Fibroblast of pulmonary artery (primary cell): ENCODE results near the gene ETV1.

Source experiments
- DNase-seq: peaks from one replicate; pipeline ENCODE4 v3.0.0-alpha.2; 2010; ENCODE audit warnings: low read depth
- H3K4me3 ChIP-seq: replicated peaks from 2 replicates; pipeline ENCODE4 v1.5.1; 2011; ENCODE audit warnings: low read depth, mild to moderate bottlenecking, control low read depth, low read length, moderate library complexity
- CTCF ChIP-seq: IDR thresholded peaks from 2 replicates; pipeline ENCODE4 v1.5.1; 2011; ENCODE audit warnings: mild to moderate bottlenecking, control low read depth, low read length, inconsistent platforms; ENCODE audit errors: missing control alignments

The ETV1 gene

GRCh38 chr7:13874783-13875182 lies 114.7 kb downstream of the ETV1 start:
- H3K4me3 ChIP-seq = peak overlapping the region; percentile 35
- DNase-seq = peak; percentile 78
- no peak for TF ChIP-seq CTCF

DNA sequence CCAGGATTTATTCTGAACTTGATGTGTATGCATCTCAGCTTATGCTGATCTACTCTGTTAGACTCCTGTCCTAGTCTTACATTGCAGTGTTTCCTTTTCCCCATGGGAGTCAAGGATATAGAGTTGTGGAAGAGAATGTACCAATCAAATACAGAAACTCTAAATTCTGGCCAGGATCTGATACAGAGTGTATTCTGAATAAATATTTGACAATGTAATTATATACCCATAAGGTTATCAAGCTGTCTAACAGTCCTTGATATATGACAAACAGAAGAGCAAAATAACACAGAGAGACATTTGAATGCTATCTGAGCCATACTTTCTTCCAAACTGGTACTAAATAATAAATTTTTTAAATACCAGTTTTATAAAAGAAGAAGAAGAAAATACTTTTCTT lies 116.8 kb downstream of the ETV1 start:
- H3K4me3 ChIP-seq = no peak overlapping the region
- no peak for DNase-seq
- TF ChIP-seq CTCF = no peak

- no peak for DNase-seq
- H3K4me3 ChIP-seq = no peak overlapping the region
- TF ChIP-seq CTCF = no peak
Measured at GRCh38 chr7:13871008-13871407, 118.5 kb downstream of the ETV1 start.

- no peak for DNase-seq
- no peak for TF ChIP-seq CTCF
- H3K4me3 ChIP-seq = no peak overlapping the region
Measured at GRCh38 chr7:13860734-13861133, 128.7 kb downstream of the ETV1 start.

GRCh38 chr7:13856012-13856411 lies 133.5 kb downstream of the ETV1 start:
- H3K4me3 ChIP-seq = no peak overlapping the region
- no peak for DNase-seq
- TF ChIP-seq CTCF = no peak

- peak; percentile 39 for DNase-seq
- H3K4me3 ChIP-seq = no peak overlapping the region
- no peak for TF ChIP-seq CTCF
Measured at GRCh38 chr7:13852281-13852968, 137.0 kb downstream of the ETV1 start.

- H3K4me3 ChIP-seq = no peak overlapping the region
- DNase-seq = peak; percentile 38
- TF ChIP-seq CTCF = no peak
Measured at GRCh38 chr7:13851736-13852135, 137.7 kb downstream of the ETV1 start.
